Gastrocnemius medialis (tissue), 4 donors: ENCODE measurements around the gene ROR1.

Experiments used
- POLR2A ChIP-seq, 2 donors: fragments of 450-650 bp; IDR thresholded peaks; one replicate each; pipeline ENCODE4 v1.6.1; 2017; ENCODE audit warnings: antibody characterized with exemption in 2 of 2, mild to moderate bottlenecking in 2 of 2, moderate library complexity in 2 of 2
- TF ChIP-seq, protein P1 (sequence below), 5 experiments: fragments of 450-650 bp in 3 of 5; fragments of 200-600 bp in 2 of 5; sonication (generic) in 2 of 5; IDR thresholded peaks in 4 of 5; conservative IDR thresholded peaks in 1 of 5; 1 replicate in 4 of 5; 2 replicates in 1 of 5; pipeline ENCODE4 v1.5.1; 2016 to 2019; ENCODE audit warnings: antibody characterized with exemption in 5 of 5, mild to moderate bottlenecking in 3 of 5, moderate library complexity in 3 of 5

DNA sequence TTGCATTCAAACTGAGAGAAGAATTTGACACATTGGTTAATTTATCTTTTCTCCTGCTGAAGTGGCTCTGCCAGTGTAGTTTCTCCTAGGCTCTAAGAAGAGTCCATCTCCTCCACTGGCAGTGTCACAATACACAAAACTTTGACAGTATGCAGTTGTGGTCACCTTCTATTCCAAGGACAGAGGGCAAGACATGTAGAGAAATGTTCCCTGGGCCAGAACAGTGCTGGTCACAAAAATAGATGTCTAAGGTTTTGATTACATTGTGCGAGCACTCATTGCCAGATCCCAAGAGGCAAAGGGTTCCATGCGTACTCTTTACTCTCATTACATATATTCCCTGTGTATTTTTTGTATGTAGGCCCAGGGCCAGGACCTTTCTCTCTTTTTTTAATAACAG, 281.5 kb downstream of the ROR1 start:
- TF ChIP-seq POLR2A (IDR thresholded peaks at IDR 0.05), result no peak
- TF ChIP-seq, protein P1, sequence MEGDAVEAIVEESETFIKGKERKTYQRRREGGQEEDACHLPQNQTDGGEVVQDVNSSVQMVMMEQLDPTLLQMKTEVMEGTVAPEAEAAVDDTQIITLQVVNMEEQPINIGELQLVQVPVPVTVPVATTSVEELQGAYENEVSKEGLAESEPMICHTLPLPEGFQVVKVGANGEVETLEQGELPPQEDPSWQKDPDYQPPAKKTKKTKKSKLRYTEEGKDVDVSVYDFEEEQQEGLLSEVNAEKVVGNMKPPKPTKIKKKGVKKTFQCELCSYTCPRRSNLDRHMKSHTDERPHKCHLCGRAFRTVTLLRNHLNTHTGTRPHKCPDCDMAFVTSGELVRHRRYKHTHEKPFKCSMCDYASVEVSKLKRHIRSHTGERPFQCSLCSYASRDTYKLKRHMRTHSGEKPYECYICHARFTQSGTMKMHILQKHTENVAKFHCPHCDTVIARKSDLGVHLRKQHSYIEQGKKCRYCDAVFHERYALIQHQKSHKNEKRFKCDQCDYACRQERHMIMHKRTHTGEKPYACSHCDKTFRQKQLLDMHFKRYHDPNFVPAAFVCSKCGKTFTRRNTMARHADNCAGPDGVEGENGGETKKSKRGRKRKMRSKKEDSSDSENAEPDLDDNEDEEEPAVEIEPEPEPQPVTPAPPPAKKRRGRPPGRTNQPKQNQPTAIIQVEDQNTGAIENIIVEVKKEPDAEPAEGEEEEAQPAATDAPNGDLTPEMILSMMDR (IDR thresholded peaks at IDR 0.05 in 4 of 5, conservative IDR thresholded peaks at IDR 0.05 in 1 of 5), result no peak
